Neural progenitor cell (in vitro differentiated cells): Measurements from ENCODE around the gene TLR9. TPM values are rescaled to one million over a fixed set of nuclear protein-coding genes. Genes with fewer than 3 reads are reported as not detected.

Experiments
- DNase-seq: peaks from one replicate; pipeline ENCODE4 v3.0.0-alpha.2; 2016; ENCODE audit warnings: low spot score
- H2AFZ ChIP-seq: fragments of 200-600 bp; sonication (generic); replicated peaks from 2 replicates; pipeline ENCODE4 v1.6.1; 2016; ENCODE audit warnings: antibody characterized with exemption
- H3F3A ChIP-seq: fragments of 200-600 bp; sonication (generic); 2 replicates; pipeline ENCODE4 v1.6.1; 2016; ENCODE audit warnings: antibody characterized with exemption, low read depth
- H3K27ac ChIP-seq: fragments of 200-600 bp; sonication (generic); 2 replicates; pipeline ENCODE4 v1.5.1; 2016; ENCODE audit warnings: mild to moderate bottlenecking
- H3K27me3 ChIP-seq: fragments of 200-600 bp; sonication (generic); 2 replicates; pipeline ENCODE4 v1.6.1; 2016; ENCODE audit warnings: mild to moderate bottlenecking, moderate library complexity
- H3K36me3 ChIP-seq: fragments of 200-600 bp; sonication (generic); 2 replicates; pipeline ENCODE4 v1.5.1; 2016
- H3K4me1 ChIP-seq: fragments of 200-600 bp; sonication (generic); 2 replicates; pipeline ENCODE4 v1.6.1; 2016; ENCODE audit warnings: mixed run types
- H3K4me2 ChIP-seq: fragments of 200-600 bp; sonication (generic); 2 replicates; pipeline ENCODE4 v1.6.1; 2016
- H3K4me3 ChIP-seq: fragments of 200-600 bp; sonication (generic); 2 replicates; pipeline ENCODE4 v1.5.1; 2016
- H3K79me2 ChIP-seq: fragments of 200-600 bp; sonication (generic); 2 replicates; pipeline ENCODE4 v1.6.1; 2016; ENCODE audit warnings: low read depth
- H3K9ac ChIP-seq: fragments of 200-600 bp; sonication (generic); 2 replicates; pipeline ENCODE4 v1.6.1; 2016
- H3K9me3 ChIP-seq: fragments of 200-600 bp; sonication (generic); 2 replicates; pipeline ENCODE4 v1.5.1; 2016; ENCODE audit warnings: low read depth
- H4K20me1 ChIP-seq: fragments of 200-600 bp; sonication (generic); 2 replicates; pipeline ENCODE4 v1.6.1; 2016; ENCODE audit warnings: low read depth
- H3K27ac Mint-ChIP-seq: 3 replicates; pipeline ENCODE4 v1.8.0; 2021; ENCODE audit warnings: mixed read lengths
- H3K27me3 Mint-ChIP-seq: 2 replicates; pipeline ENCODE4 v1.8.0; 2022; ENCODE audit warnings: low read depth, mild to moderate bottlenecking, inconsistent platforms, moderate library complexity, mixed read lengths; ENCODE audit not compliant: insufficient read depth
- H3K36me3 Mint-ChIP-seq: 3 replicates; pipeline ENCODE4 v1.8.0; 2021; ENCODE audit warnings: mixed read lengths
- H3K4me1 Mint-ChIP-seq: 3 replicates; pipeline ENCODE4 v1.8.0; 2021; ENCODE audit warnings: mixed read lengths
- H3K4me3 Mint-ChIP-seq: 3 replicates; pipeline ENCODE4 v1.8.0; 2021; ENCODE audit warnings: mild to moderate bottlenecking, moderate library complexity, mixed read lengths
- H3K9me3 Mint-ChIP-seq: 3 replicates; pipeline ENCODE4 v1.8.0; 2020; ENCODE audit warnings: mixed read lengths
- CTCF ChIP-seq: fragments of 200-600 bp; sonication (generic); IDR thresholded peaks from 2 replicates; pipeline ENCODE4 v1.5.1; 2017; ENCODE audit warnings: antibody characterized with exemption, mild to moderate bottlenecking
- EZH2 ChIP-seq: fragments of 200-600 bp; sonication (generic); IDR thresholded peaks from 2 replicates; pipeline ENCODE4 v1.6.1; 2017; ENCODE audit warnings: antibody characterized with exemption, mild to moderate bottlenecking, moderate library complexity
- EZH2phosphoT487 ChIP-seq: fragments of 200-600 bp; sonication (generic); IDR thresholded peaks from 2 replicates; pipeline ENCODE4 v1.6.1; 2017; ENCODE audit warnings: antibody characterized with exemption
- total RNA-seq: library from RNA; depleted of rRNA; stranded (reverse); fragments of >200 nt; gene quantifications from 2 replicates; pipeline ENCODE4 v1.2.3, GENCODE V29; 2015; ENCODE audit warnings: low replicate concordance

TLR9 gene
- total RNA-seq, 1 donor from 2014 or later = not detected

GRCh38 chr3:52257911-52258310 lies 32.5 kb upstream of the TLR9 start:
- no peaks in the 10 kb centered on the region for H3K9me3 ChIP-seq
- H3K27me3 Mint-ChIP-seq = peaks cover 2% of the 10 kb centered on the region
- H3K36me3 ChIP-seq = peaks cover 12% of the 10 kb centered on the region
- no peaks in the 10 kb centered on the region for H3K27me3 ChIP-seq
- H3K4me3 Mint-ChIP-seq = no peak overlapping the region
- H2AFZ ChIP-seq = no peak overlapping the region
- peaks cover 18% of the 10 kb centered on the region for H4K20me1 ChIP-seq
- no peak overlapping the region for H3K4me3 ChIP-seq
- H3K36me3 Mint-ChIP-seq = peaks cover 50% of the 10 kb centered on the region
- H3K27ac ChIP-seq = no peak overlapping the region
- DNase-seq = no peak
- no peak overlapping the region for H3K9ac ChIP-seq
- H3K4me1 Mint-ChIP-seq = no peaks in the 10 kb centered on the region
- H3K27ac Mint-ChIP-seq = no peak overlapping the region
- H3K79me2 ChIP-seq = peaks cover 5% of the 10 kb centered on the region
- H3K4me2 ChIP-seq = no peak overlapping the region
- no peak for TF ChIP-seq EZH2
- TF ChIP-seq CTCF = no peak
- TF ChIP-seq EZH2phosphoT487 = no peak
- no peaks in the 10 kb centered on the region for H3K9me3 Mint-ChIP-seq
- H3F3A ChIP-seq = no peaks in the 10 kb centered on the region
- no peaks in the 10 kb centered on the region for H3K4me1 ChIP-seq

- no peaks in the 10 kb centered on the region for H3F3A ChIP-seq
- peaks cover under 1% of the 10 kb centered on the region for H3K79me2 ChIP-seq
- H3K27ac Mint-ChIP-seq = no peak overlapping the region
- no peak overlapping the region for H3K4me2 ChIP-seq
- H3K4me1 Mint-ChIP-seq = no peaks in the 10 kb centered on the region
- H3K4me3 Mint-ChIP-seq = no peak overlapping the region
- DNase-seq = no peak
- no peaks in the 10 kb centered on the region for H3K9me3 ChIP-seq
- TF ChIP-seq CTCF = no peak
- no peak for TF ChIP-seq EZH2
- TF ChIP-seq EZH2phosphoT487 = no peak
- H3K36me3 Mint-ChIP-seq = peaks cover 46% of the 10 kb centered on the region
- H3K27me3 ChIP-seq = no peaks in the 10 kb centered on the region
- no peak overlapping the region for H2AFZ ChIP-seq
- no peak overlapping the region for H3K9ac ChIP-seq
- no peak overlapping the region for H3K27ac ChIP-seq
- no peaks in the 10 kb centered on the region for H3K4me1 ChIP-seq
- H3K4me3 ChIP-seq = no peak overlapping the region
- no peaks in the 10 kb centered on the region for H3K9me3 Mint-ChIP-seq
- peaks cover 2% of the 10 kb centered on the region for H3K27me3 Mint-ChIP-seq
- H3K36me3 ChIP-seq = peaks cover 6% of the 10 kb centered on the region
- peaks cover 13% of the 10 kb centered on the region for H4K20me1 ChIP-seq
These were observed 31.2 kb upstream of the TLR9 start for GRCh38 chr3:52256622-52257021.

GRCh38 chr3:52256159-52256558 lies 30.7 kb upstream of the TLR9 start:
- Histone ChIP-seq H3K36me3 (peaks cover 3% of the 10 kb centered on the region), H3K4me3 (no peak overlapping the region), H3K27ac (no peak overlapping the region), H3K9ac (no peak overlapping the region), H3F3A (no peaks in the 10 kb centered on the region), H3K4me1 (no peaks in the 10 kb centered on the region), H3K9me3 (no peaks in the 10 kb centered on the region), H2AFZ (no peak overlapping the region), H3K4me2 (no peak overlapping the region), H3K27me3 (no peaks in the 10 kb centered on the region), H4K20me1 (peaks cover 9% of the 10 kb centered on the region), H3K79me2 (no peaks in the 10 kb centered on the region)
- Mint-ChIP-seq H3K4me1 (no peaks in the 10 kb centered on the region), H3K27ac (no peak overlapping the region), H3K9me3 (no peaks in the 10 kb centered on the region), H3K4me3 (no peak overlapping the region), H3K36me3 (peaks cover 46% of the 10 kb centered on the region), H3K27me3 (peaks cover 2% of the 10 kb centered on the region)
- no peak for TF ChIP-seq CTCF
- TF ChIP-seq EZH2phosphoT487 = no peak
- TF ChIP-seq EZH2 = no peak
- no peak for DNase-seq
